Measurements from ENCODE around the gene MIGA2. TPM values are rescaled to one million over a fixed set of nuclear protein-coding genes. Genes with fewer than 3 reads are reported as not detected.

Gene MIGA2
- total RNA-seq, 2 experiments from 2014 or later, result 53.2 to 56.9 TPM

DNA sequence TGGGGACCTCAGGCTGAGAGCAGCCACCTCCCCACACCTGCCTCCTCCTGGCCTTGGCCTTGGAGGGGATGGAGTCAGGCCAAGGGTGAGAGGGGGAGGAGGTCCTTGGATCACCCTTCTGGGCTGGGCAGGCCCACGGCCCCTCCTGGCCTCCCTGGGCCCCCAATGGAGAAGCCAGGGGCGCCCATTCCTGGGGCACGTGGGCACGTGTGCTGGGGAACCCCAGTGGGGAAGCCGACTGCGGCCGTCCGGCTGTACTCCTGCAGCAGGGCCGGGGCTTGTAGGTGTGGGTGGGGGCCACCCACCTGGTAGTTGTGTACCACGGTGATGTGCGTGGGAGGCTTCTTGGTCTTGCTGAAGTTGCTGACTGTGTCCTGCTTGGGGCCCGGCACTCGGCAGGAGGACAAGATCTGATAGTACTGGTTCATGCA lies 65.7 kb downstream of the MIGA2 start:
- H3K27me3 ChIP-seq (ENCODE audit: control insufficient read depth in 1 of 2, insufficient read depth in 2 of 2, low read length in 2 of 2), result no peaks in the 10 kb centered on the region
- ChIA-PET CTCF (no interaction called here), POLR2A (no interaction called here)
- no peaks in the 10 kb centered on the region for H3K36me3 Mint-ChIP-seq (ENCODE audit: low read depth)
- no peak overlapping the region for H3K27ac Mint-ChIP-seq
- no peaks in the 10 kb centered on the region for H3K9me3 Mint-ChIP-seq
- H3K36me3 ChIP-seq (ENCODE audit: insufficient read depth, low read length), result peaks cover under 1% of the 10 kb centered on the region
- H3K4me1 Mint-ChIP-seq (ENCODE audit: low read depth), result no peaks in the 10 kb centered on the region
- intact Hi-C loops (cut with DNase I, micrococcal nuclease), result no loop called here
- TF ChIP-seq CTCF (IDR thresholded peaks at IDR 0.05), result no peak
- H3K4me1 ChIP-seq (ENCODE audit: insufficient read depth, low read length), result no peaks in the 10 kb centered on the region
- DNase-seq (no peak), ATAC-seq (ENCODE audit: poor library complexity) (no peak)
- no peak overlapping the region for H3K4me3 Mint-ChIP-seq
- H3K27me3 Mint-ChIP-seq, result no peaks in the 10 kb centered on the region
- no peak overlapping the region for H3K4me3 ChIP-seq (ENCODE audit: low read length)
- H3K9me3 ChIP-seq (ENCODE audit: control insufficient read depth in 1 of 2, insufficient read depth in 1 of 2, low read length in 2 of 2), result no peaks in the 10 kb centered on the region
- H3K27ac ChIP-seq (ENCODE audit: low read depth in 1 of 2, low read length in 2 of 2), result no peak overlapping the region

- Mint-ChIP-seq H3K9me3 (no peaks in the 10 kb centered on the region), H3K36me3 (ENCODE audit: low read depth) (no peaks in the 10 kb centered on the region), H3K4me1 (ENCODE audit: low read depth) (no peaks in the 10 kb centered on the region), H3K27ac (no peak overlapping the region), H3K27me3 (no peaks in the 10 kb centered on the region), H3K4me3 (no peak overlapping the region)
- no peaks in the 10 kb centered on the region for H3K9me3 ChIP-seq (ENCODE audit: control insufficient read depth in 1 of 2, insufficient read depth in 1 of 2, low read length in 2 of 2)
- DNase-seq, result peak in 3 of 14 experiments; percentile 15 to 35 (median 26)
- intact Hi-C loops (cut with DNase I, micrococcal nuclease), result no loop called here
- H3K4me1 ChIP-seq (ENCODE audit: insufficient read depth, low read length), result no peaks in the 10 kb centered on the region
- ATAC-seq (ENCODE audit: poor library complexity), result no peak
- H3K4me3 ChIP-seq (ENCODE audit: low read length), result no peak overlapping the region
- no peaks in the 10 kb centered on the region for H3K27me3 ChIP-seq (ENCODE audit: control insufficient read depth in 1 of 2, insufficient read depth in 2 of 2, low read length in 2 of 2)
- no peak for TF ChIP-seq CTCF (IDR thresholded peaks at IDR 0.05)
- H3K36me3 ChIP-seq (ENCODE audit: insufficient read depth, low read length), result peaks cover 2% of the 10 kb centered on the region
- H3K27ac ChIP-seq (ENCODE audit: low read depth in 1 of 2, low read length in 2 of 2), result no peak overlapping the region
- POLR2A ChIA-PET, result no interaction called here
- CTCF ChIA-PET, result interaction anchor here (0.5 kb wide), 1 partner anchor 693 kb away, joined by 3 read pairs; no protein-coding TSS in a partner anchor
Measured at GRCh38 chr9:129102791-129103594, 66.6 kb downstream of the MIGA2 start.

GRCh38 chr9:129103595-129103965 lies 67.2 kb downstream of the MIGA2 start:
- intact Hi-C loops (cut with DNase I, micrococcal nuclease), result no loop called here
- Mint-ChIP-seq H3K9me3 (no peaks in the 10 kb centered on the region), H3K27ac (no peak overlapping the region), H3K27me3 (no peaks in the 10 kb centered on the region), H3K4me1 (ENCODE audit: low read depth) (no peaks in the 10 kb centered on the region), H3K36me3 (ENCODE audit: low read depth) (no peaks in the 10 kb centered on the region), H3K4me3 (no peak overlapping the region)
- Histone ChIP-seq H3K27me3 (ENCODE audit: control insufficient read depth in 1 of 2, insufficient read depth in 2 of 2, low read length in 2 of 2) (no peaks in the 10 kb centered on the region), H3K4me1 (ENCODE audit: insufficient read depth, low read length) (no peaks in the 10 kb centered on the region), H3K4me3 (ENCODE audit: low read length) (no peak overlapping the region), H3K27ac (ENCODE audit: low read depth in 1 of 2, low read length in 2 of 2) (no peak overlapping the region), H3K9me3 (ENCODE audit: control insufficient read depth in 1 of 2, insufficient read depth in 1 of 2, low read length in 2 of 2) (no peaks in the 10 kb centered on the region), H3K36me3 (ENCODE audit: insufficient read depth, low read length) (peaks cover 2% of the 10 kb centered on the region)
- ChIA-PET CTCF (no interaction called here), POLR2A (no interaction called here)
- DNase-seq (no peak), ATAC-seq (ENCODE audit: poor library complexity) (no peak)
- TF ChIP-seq CTCF (IDR thresholded peaks at IDR 0.05), result no peak
